ENCODE measurements around the gene RABGAP1. TPM values are rescaled to one million over a fixed set of nuclear protein-coding genes. Genes with fewer than 3 reads are reported as not detected.

RABGAP1 gene
- total and polyA plus RNA-seq, 10 of the 15 experiments (the other 5 are each of a cell fraction or from before 2014, with no cell fraction given) = 2.6 to 31.6 (median 12.5) TPM

DNA sequence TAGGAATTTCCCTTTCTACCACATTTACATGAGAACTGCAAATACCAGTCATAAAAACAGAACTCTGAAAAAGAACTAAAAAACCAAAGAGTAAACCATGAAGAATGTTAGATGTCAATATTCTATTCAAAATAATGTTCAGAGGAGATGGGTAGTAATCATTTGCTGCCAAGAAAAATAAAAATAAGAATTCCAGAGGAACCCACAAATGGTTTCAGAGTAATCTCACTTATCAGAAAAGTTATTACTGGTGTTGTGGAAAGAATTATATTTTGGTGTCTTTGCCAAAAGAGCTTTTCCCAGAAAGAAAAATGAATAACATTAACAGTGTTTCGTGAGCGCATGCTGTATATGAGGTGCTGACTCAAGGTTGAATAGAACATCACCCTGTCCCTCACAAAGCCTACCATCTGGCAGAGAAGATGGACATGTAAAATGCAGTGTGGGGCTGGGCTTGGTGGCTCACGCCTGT, 128.2 kb downstream of the RABGAP1 start:
- FAIRE-seq (no peak), DNase-seq (ENCODE audit: low read depth, low spot score) (no peak), ATAC-seq (no peak)
- Histone ChIP-seq H4K20me1 (ENCODE audit: control insufficient read depth, insufficient read depth) (no peaks in the 10 kb centered on the region), H3K4me3 (no peak overlapping the region), H3K9ac (ENCODE audit: control insufficient read depth, insufficient read depth, low read length) (no peak overlapping the region), H3K4me2 (ENCODE audit: control insufficient read depth, insufficient read depth) (no peak overlapping the region), H3K4me1 (ENCODE audit: control insufficient read depth, insufficient read depth, low read length) (peaks cover 5% of the 10 kb centered on the region; the same call in 1 of the 2 replicates), H3K27me3 (replicated peaks in 1 of 2; ENCODE audit: control insufficient read depth in 2 of 2, insufficient read depth in 2 of 2, low read length in 1 of 2) (no peaks in the 10 kb centered on the region), H3K27ac (ENCODE audit: control insufficient read depth, insufficient read depth) (peak overlapping the region; percentile 35; the same call in 1 of the 2 replicates), H3K36me3 (ENCODE audit: control insufficient read depth in 2 of 2, insufficient read depth in 2 of 2, low read length in 1 of 2) (peaks cover 0 to 25% of the 10 kb centered on the region in 2 experiments; a peak in 3 of 4 replicates), H2AFZ (ENCODE audit: control insufficient read depth, low read depth, low read length) (no peak overlapping the region), H3K79me2 (ENCODE audit: control insufficient read depth, insufficient read depth, low read length) (no peaks in the 10 kb centered on the region), H3K9me3 (replicated peaks; ENCODE audit: control insufficient read depth, insufficient read depth, low read length) (no peaks in the 10 kb centered on the region)
- ChIA-PET RAD21 (ENCODE audit: unreplicated experiment) (interaction anchor here (1.2 kb wide), 1 partner anchor 281 kb away, joined by 4 read pairs; no protein-coding TSS in a partner anchor), SMC1A (ENCODE audit: uncharacterized antibody, unreplicated experiment) (interaction anchor here (0.9 to 1.3 kb wide), 3 partner anchors 23 to 281 kb away, joined by 3 to 5 read pairs (median 4); no protein-coding TSS in a partner anchor), CTCF (interaction anchor here (1.0 kb wide), 2 partner anchors 32 to 156 kb away, joined by 3 to 4 read pairs; no protein-coding TSS in a partner anchor), POLR2A (interaction anchor here (0.7 to 1.4 kb wide), 2 partner anchors 8 to 247 kb away, joined by 3 to 4 read pairs; no protein-coding TSS in a partner anchor)
- 78% methylated on average over 3 of the region's 3 CpGs for WGBS (ENCODE audit: insufficient coverage, insufficient replicate concordance, low lambda C conversion rate, missing lambda C conversion rate)
- TF ChIP-seq, protein P1, sequence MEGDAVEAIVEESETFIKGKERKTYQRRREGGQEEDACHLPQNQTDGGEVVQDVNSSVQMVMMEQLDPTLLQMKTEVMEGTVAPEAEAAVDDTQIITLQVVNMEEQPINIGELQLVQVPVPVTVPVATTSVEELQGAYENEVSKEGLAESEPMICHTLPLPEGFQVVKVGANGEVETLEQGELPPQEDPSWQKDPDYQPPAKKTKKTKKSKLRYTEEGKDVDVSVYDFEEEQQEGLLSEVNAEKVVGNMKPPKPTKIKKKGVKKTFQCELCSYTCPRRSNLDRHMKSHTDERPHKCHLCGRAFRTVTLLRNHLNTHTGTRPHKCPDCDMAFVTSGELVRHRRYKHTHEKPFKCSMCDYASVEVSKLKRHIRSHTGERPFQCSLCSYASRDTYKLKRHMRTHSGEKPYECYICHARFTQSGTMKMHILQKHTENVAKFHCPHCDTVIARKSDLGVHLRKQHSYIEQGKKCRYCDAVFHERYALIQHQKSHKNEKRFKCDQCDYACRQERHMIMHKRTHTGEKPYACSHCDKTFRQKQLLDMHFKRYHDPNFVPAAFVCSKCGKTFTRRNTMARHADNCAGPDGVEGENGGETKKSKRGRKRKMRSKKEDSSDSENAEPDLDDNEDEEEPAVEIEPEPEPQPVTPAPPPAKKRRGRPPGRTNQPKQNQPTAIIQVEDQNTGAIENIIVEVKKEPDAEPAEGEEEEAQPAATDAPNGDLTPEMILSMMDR (IDR thresholded peaks at IDR 0.05 in 2 of 3, conservative IDR thresholded peaks at IDR 0.05 in 1 of 3; ENCODE audit: control insufficient read depth in 2 of 3, extremely low read depth in 1 of 3, insufficient read depth in 1 of 3, low read depth in 3 of 3, low read length in 3 of 3) = no peak
- TF ChIP-seq NFIC (IDR thresholded peaks at IDR 0.05; ENCODE audit: low read depth, low read length) (0 out of 2 replicates have a peak, but pooled peaks have one; percentile 19), CEBPB (IDR thresholded peaks at IDR 0.05; ENCODE audit: borderline replicate concordance in 1 of 2, low read depth in 2 of 2, low read length in 2 of 2) (no peak), RUNX3 (IDR thresholded peaks at IDR 0.05; ENCODE audit: low read length) (peak; percentile 37; the same call in 1 of the 2 replicates), TCF7 (IDR thresholded peaks at IDR 0.05; ENCODE audit: borderline replicate concordance) (no peak)
- no TSS peak for BruUV-seq (replicated peaks)
- in situ Hi-C loops (cut with MboI) (no loop called here), intact Hi-C loops (cut with micrococcal nuclease; ENCODE audit: unreplicated experiment) (no loop called here)
